ENCODE results near the gene AKAP1. TPM values are rescaled to one million over a fixed set of nuclear protein-coding genes. Genes with fewer than 3 reads are reported as not detected.
A peak's percentile ranks its signal among the peaks of the same experiment; 100 is the strongest.

AKAP1 gene
- total RNA-seq, 4 donors from 2014 or later, result 22.6 to 51.9 (median 33.3) TPM

DNA sequence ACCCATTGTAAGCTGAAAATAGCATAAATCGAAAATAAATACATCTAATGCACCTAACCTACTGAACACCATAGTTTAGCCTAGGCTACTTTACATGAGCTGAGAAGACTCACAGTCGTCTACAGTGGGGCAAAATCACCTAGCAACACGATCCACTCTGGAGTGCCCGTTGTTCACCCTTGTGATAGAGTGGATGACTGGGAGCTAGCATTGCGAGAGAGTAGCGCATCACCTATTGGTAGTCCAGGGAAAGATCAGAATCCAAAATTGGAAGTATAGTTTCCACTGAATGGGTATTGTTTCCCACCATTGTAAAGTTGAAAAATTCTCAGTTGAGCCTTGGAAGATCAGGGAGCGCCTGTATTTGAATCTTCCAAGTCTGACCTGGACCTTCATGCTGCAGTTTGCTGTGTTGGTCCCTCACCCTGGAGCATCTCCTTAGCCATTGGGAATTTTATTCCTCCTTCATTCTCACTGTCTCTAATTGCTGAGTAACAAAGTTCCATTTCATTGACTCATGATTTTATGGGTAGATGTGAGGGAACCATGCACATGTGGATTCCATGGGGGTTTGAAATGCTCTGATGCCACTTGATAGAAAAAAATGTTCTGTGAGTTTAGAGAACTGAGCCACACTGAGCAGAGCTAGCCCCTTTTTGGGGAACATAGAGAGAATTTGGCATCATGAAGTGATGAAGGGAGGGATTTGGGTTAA is 19.6 kb downstream of the AKAP1 start:
- Histone ChIP-seq H3K36me3 (peaks cover 0 to 19% (median 0%) of the 10 kb centered on the region in 3 donors), H3K27me3 (no peaks in the 10 kb centered on the region), H3K4me1 (peaks cover 9 to 68% (median 25%) of the 10 kb centered on the region in 3 donors), H3K27ac (no peak overlapping the region), H3K4me3 (no peak overlapping the region), H3K9me3 (no peaks in the 10 kb centered on the region)
- no peak for TF ChIP-seq POLR2A (IDR thresholded peaks at IDR 0.05)
- TF ChIP-seq, protein P1, sequence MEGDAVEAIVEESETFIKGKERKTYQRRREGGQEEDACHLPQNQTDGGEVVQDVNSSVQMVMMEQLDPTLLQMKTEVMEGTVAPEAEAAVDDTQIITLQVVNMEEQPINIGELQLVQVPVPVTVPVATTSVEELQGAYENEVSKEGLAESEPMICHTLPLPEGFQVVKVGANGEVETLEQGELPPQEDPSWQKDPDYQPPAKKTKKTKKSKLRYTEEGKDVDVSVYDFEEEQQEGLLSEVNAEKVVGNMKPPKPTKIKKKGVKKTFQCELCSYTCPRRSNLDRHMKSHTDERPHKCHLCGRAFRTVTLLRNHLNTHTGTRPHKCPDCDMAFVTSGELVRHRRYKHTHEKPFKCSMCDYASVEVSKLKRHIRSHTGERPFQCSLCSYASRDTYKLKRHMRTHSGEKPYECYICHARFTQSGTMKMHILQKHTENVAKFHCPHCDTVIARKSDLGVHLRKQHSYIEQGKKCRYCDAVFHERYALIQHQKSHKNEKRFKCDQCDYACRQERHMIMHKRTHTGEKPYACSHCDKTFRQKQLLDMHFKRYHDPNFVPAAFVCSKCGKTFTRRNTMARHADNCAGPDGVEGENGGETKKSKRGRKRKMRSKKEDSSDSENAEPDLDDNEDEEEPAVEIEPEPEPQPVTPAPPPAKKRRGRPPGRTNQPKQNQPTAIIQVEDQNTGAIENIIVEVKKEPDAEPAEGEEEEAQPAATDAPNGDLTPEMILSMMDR (IDR thresholded peaks at IDR 0.05), result no peak
- no peak for DNase-seq
- intact Hi-C loops (cut with DNase I), result no loop called here
- 89 to 92% methylated on average over 5 of the region's 7 CpGs for WGBS, 2 donors

DNA sequence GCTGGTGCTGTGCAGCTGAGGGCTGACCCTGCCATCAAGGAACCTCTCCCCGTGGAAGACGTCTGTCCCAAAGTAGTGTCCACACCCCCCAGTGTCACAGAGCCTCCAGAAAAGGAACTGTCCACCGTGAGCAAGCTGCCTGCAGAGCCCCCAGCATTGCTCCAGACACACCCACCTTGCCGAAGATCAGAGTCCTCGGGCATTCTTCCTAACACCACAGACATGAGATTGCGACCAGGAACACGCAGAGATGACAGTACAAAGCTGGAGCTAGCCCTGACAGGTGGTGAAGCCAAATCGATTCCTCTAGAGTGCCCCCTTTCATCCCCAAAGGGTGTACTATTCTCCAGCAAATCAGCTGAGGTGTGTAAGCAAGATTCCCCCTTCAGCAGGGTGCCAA is 20.5 kb downstream of the AKAP1 start:
- 69 to 73% methylated on average over 2 to 7 of the region's 8 CpGs for WGBS, 2 donors
- TF ChIP-seq, protein P1 (IDR thresholded peaks at IDR 0.05), result no peak
- no peak for TF ChIP-seq POLR2A (IDR thresholded peaks at IDR 0.05)
- peaks cover 16 to 68% (median 33%) of the 10 kb centered on the region in 3 donors for H3K4me1 ChIP-seq
- DNase-seq, result no peak
- no peaks in the 10 kb centered on the region for H3K9me3 ChIP-seq
- H3K27ac ChIP-seq, result no peak overlapping the region
- no peaks in the 10 kb centered on the region for H3K27me3 ChIP-seq
- H3K4me3 ChIP-seq, result no peak overlapping the region
- intact Hi-C loops (cut with DNase I), result no loop called here
- peaks cover 0 to 25% (median 0%) of the 10 kb centered on the region in 3 donors for H3K36me3 ChIP-seq

DNA sequence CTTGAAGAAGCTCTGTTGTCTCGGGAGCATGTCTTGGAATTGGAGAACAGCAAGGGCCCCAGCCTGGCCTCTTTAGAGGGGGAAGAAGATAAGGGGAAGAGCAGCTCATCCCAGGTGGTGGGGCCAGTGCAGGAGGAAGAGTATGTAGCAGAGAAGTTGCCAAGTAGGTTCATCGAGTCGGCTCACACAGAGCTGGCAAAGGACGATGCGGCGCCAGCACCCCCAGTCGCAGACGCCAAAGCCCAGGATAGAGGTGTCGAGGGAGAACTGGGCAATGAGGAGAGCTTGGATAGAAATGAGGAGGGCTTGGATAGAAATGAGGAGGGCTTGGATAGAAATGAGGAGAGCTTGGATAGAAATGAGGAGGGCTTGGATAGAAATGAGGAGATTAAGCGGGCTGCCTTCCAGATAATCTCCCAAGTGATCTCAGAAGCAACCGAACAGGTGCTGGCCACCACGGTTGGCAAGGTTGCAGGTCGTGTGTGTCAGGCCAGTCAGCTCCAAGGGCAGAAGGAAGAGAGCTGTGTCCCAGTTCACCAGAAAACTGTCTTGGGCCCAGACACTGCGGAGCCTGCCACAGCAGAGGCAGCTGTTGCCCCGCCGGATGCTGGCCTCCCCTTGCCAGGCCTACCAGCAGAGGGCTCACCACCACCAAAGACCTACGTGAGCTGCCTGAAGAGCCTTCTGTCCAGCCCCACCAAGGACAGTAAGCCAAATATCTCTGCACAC is 21.2 kb downstream of the AKAP1 start:
- Histone ChIP-seq H3K36me3 (peaks cover 0 to 32% (median 0%) of the 10 kb centered on the region in 3 donors), H3K27ac (peak overlapping the region in 3 of 4 donors; percentile 25 to 62 (median 57)), H3K9me3 (no peaks in the 10 kb centered on the region), H3K4me3 (no peak overlapping the region), H3K4me1 (peaks cover 16 to 68% (median 33%) of the 10 kb centered on the region in 3 donors), H3K27me3 (no peaks in the 10 kb centered on the region)
- WGBS, 2 donors, result 84 to 95% methylated on average over 9 to 14 of the region's 17 CpGs
- TF ChIP-seq, protein P1 (IDR thresholded peaks at IDR 0.05), result peak in 2 of 6 experiments; percentile 6 to 19
- no peak for TF ChIP-seq POLR2A (IDR thresholded peaks at IDR 0.05)
- intact Hi-C loops (cut with DNase I), result no loop called here
- no peak for DNase-seq

DNA sequence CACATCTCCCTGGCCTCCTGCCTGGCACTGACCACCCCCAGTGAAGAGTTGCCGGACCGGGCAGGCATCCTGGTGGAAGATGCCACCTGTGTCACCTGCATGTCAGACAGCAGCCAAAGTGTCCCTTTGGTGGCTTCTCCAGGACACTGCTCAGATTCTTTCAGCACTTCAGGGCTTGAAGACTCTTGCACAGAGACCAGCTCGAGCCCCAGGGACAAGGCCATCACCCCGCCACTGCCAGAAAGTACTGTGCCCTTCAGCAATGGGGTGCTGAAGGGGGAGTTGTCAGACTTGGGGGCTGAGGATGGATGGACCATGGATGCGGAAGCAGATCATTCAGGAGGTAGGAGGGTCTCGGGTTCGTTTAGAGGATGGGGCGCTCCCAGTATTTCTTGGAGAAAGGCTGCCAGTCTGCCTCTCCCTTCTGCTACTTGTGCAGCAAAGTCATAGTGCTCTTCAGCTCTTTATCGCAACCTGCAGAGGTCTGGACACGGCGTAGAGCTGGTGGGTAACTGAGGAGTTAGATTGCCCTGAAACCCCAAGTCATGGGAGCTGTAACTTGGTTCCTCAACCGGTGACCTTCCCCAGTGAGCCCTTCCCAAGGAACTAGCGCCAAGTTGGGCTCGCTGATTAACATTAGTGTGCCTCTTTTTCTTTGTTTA is 21.9 kb downstream of the AKAP1 start:
- Histone ChIP-seq H3K27ac (peak overlapping the region; percentile 25 to 74 (median 60)), H3K4me3 (no peak overlapping the region), H3K27me3 (no peaks in the 10 kb centered on the region), H3K4me1 (peaks cover 16 to 66% (median 33%) of the 10 kb centered on the region in 3 donors), H3K9me3 (no peaks in the 10 kb centered on the region), H3K36me3 (peaks cover 0 to 39% (median 0%) of the 10 kb centered on the region in 3 donors)
- 87 to 94% methylated on average over 8 to 12 of the region's 14 CpGs for WGBS, 2 donors
- TF ChIP-seq POLR2A (IDR thresholded peaks at IDR 0.05), result no peak
- TF ChIP-seq, protein P1 (IDR thresholded peaks at IDR 0.05), result no peak
- DNase-seq, result no peak
- intact Hi-C loops (cut with DNase I), result no loop called here
